Dedifferentiated amniotic fluid mesenchymal stem cell (primary cell): ENCODE results near the gene PIEZO1.
"Not testable (repeated sequence)": the region's sequence is repeated elsewhere in the genome, so short reads cannot be mapped to it uniquely, and the experiment has no call there.

Source experiments
- DNase-seq: peaks from one replicate; pipeline ENCODE4 v3.0.0-alpha.2; 2016; ENCODE audit errors: extremely low spot score

PIEZO1 gene

GRCh38 chr16:88805340-88805715 is 20.3 kb upstream of the PIEZO1 start:
- DNase-seq: no peak

DNA sequence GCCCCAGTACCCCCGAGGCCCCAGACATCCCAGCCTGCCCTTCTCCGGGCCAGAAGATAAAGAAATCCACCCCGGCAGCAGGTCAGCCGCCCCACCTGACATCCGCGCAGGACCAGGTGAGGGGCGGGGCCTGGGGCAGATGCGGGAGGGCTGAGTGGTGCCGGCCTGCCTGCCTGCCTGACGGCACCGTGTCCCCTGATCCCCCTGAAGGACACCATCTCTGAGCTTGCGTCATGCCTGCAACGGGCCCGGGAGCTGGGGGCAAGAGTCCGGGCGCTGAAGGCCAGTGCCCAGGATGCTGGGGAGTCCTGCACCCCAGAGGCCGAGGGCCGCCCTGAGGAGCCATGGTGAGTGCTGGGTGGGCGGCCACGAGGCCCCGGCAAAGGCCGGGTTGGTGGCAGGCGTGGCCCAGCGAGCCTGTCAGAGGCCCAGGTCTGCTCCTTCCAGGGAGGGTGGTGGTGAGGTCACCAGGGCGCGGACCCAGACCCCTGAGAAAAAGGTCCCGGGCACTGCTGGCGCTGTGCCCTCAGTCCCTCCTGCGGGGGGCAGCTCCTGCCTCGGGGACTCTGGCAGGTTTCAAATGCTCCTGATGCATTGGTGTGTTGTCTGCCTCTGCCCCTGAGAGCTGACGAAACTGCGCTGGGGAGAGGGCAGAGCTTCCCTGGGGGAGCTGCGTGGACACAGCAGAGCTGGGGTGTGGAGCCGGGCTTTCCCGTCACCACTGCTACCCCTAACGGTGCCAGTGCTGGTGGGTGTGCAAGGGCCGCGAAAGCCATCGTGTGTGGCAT is 19.7 kb upstream of the PIEZO1 start:
- DNase-seq: no peak

DNA sequence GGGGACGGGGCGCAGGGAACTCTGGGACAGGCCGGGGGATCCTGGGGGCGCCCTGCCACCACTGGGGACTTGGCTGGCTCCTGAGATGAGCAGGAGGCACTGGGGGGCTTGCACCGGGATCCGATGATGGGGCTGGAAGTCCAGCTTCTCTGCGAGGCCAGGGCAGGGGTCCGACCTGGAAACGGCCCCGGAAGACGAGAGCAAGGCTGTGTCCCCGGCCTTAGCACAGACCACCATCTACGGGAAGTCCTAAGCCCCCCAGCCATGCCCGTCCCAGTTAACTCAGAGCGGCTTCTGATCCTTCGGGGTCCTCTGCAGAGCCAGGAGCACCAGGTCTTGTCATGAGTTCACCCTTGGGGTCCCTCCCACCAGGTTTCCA is 19.1 kb upstream of the PIEZO1 start:
- no peak for DNase-seq

- DNase-seq: peak; percentile 22
These were observed 18.4 kb upstream of the PIEZO1 start, which contains the start of gene CDT1 for GRCh38 chr16:88803264-88803987. CDT1 (plus strand) TSS chr16:88803789; CDS start chr16:88803832, 43 bp downstream.

DNA sequence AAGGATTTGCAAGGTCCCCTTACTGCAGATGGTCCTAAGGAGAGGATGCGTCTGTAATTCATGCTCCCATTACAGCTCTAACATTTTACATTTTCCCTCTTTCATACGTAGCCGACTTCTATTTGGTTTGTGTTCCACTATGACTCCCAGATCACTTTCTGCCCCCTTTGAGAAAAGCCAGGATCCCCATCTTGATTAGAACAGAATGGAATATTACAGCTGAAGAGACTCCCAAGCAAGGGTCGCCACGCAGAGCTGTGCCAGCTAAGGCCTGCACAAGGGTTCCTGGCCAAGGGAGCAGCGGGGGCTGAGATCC is 15.2 kb upstream of the PIEZO1 start:
- no peak for DNase-seq

DNA sequence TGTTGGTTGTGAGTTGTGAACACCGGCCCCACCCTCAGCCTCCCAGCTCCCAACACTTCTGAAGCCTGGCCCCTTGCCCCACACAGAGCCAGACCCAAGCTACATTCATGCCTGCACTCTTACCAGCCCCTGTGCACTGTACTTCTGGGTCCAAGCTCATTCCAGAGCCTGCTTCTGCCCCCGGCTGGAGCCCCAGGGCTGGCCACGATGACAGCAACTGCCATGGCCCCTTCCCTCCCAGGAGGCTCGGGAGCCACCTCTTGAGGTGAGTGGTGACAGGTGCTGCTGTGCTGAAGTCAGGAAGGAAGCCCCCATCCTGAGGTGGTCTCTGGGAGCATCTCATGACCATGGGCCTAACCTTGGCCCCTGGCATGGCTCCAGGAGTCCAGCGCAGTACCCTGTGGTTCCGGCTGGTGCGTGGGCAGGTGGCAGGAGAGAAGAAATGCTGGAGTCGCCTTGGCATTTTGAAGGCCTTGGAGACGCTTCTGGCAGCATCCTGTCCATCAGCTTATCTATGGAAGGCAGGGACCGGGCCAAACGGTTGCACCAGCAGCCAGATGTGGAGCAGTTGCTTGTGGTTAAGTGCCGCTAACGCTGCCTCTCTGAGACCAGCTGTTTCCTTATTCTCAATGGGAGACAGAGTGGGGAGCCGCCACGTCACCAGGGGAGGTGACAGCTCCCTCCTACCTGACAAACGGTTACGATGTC is 14.7 kb upstream of the PIEZO1 start:
- no peak for DNase-seq

DNA sequence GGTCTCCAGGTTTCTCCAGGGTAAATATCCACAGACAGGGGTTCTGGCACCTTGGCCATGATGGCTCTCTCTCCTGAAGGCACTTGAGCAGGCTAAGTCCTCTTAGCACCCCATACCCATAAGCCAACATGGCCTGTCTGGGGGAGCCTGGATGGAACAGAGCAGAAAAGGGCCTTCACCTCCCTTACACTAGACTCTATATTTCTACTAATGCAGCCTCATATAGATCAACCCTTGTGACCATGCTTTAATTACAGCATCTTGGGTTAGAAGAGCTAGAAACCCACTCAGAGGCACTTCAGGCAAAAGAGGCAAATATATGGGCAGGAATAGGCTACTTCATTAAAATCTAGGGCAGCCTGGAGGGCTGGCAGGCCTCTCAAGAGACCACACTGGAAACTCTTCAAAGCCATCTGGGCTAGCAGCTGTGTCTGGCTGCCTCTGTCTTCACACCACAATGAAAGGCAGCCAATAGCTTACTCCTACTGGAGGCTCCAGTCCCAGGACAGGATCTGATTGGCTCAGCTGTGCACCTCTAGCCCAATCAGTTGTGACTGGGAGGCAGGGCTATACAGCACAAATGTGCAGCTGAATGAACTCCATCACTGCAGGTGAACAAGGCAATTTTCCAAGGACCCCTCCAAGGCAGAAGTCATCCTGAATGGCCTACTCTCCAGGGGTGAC is 13.9 kb upstream of the PIEZO1 start:
- no peak for DNase-seq

DNA sequence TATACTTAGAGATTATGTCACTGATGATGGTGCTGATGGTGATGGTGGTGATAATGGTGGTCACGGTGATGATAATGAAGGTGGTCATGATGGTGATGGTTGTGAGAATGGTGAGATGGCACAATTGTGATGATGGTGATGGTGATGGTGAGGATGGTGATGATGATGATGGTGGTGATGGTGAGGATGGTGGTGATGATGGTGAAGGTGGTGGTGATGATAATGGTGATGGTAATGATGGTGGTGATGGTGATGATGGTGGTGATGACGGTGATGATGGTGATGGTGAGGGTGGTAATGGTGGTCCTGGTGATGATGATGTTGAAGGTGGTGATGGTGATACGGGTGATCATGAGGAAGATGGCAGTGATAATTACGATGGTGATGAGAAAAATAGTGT is 13.1 kb upstream of the PIEZO1 start:
- no peak for DNase-seq

GRCh38 chr16:88796278-88796677 is 11.3 kb upstream of the PIEZO1 start:
- DNase-seq: no peak

DNA sequence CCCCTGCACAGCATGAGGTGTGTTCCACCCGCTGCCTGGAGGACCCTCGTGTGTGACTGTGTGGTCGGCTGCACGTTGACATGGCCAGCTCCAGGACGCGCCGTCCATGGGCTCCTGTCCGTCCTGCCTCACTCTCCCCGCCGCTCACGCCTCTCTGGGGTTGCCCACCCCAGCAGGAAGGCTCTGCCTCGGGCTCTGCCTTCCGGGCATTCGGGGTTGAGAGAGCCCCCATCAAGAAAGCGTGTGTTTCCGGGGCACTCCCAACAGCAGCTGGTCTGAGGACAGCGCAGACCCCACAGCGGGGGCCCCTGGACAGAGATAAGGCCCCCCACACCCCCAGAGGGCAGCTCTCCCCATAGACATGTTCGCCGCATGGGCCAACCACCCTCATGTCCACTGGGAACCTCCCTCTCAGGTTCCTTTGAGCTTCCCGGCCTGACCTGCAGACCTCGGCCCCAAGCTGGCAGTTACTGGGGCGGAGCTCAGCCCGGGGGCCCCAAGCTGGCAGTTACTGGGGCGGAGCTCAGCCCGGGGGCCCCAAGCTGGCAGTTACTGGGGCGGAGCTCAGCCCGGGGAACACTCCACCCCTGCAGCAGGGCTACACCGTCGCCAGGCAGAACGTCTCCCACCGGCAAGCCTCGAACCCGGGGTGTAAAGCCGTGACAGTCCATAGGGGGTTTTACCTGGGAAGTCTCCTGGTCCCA is 8.4 kb upstream of the PIEZO1 start:
- DNase-seq: no peak

DNA sequence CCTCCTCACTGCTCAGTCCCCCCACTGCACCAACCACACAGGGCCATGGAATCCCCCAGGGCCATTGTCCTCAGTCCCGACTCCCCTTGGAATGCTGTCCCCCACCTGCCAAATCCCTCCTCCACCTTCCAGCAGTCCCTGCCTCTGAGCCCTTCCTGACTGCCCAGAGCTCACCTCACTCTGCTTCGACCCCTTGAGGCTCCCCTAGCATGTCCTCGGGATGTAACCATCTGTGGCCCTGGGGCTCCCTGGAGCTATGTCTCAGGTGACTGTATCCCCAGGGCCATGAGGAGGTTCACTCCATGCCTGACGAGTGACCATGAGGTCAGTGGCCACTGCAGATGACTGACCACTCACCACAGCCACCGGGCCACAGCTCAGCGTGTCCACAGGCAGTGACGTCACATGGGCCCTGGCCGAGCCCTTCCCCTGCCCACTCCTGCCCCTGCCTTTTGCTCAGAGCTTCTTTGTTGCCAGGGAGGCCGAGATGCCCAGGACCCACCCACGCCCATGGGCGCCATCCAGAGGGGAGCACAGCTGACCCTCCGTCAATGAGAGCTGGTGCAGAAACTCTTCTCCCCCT is 7.7 kb upstream of the PIEZO1 start:
- no peak for DNase-seq

DNA sequence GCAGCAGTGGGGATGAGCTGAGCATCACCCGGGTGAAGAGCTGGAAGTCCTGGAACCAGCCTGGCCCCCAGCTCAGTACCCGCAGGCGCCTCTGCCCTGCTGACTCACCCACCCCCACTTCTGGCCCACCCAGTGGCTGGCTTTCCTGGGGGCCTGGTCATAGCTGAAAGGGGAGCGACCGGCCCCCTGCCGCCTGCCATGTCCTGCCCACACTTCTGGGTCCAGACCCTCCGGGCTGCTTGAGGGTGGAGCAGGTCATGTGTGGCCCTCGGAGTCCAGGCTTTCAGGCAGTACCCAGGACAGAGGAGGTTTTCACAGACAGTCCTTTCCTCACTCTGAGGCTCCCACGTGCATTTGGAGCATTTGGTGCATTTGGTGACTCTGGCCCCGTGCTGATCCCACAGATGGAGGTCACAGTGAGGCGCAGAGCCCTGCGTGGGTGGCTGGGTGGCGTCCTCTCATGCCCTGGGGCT is 7.1 kb upstream of the PIEZO1 start:
- no peak for DNase-seq

- DNase-seq: no peak
These were observed 5.5 kb upstream of the PIEZO1 start for GRCh38 chr16:88790312-88791211.

- no peak for DNase-seq
These were observed 4.6 kb upstream of the PIEZO1 start for GRCh38 chr16:88789594-88789993.

DNA sequence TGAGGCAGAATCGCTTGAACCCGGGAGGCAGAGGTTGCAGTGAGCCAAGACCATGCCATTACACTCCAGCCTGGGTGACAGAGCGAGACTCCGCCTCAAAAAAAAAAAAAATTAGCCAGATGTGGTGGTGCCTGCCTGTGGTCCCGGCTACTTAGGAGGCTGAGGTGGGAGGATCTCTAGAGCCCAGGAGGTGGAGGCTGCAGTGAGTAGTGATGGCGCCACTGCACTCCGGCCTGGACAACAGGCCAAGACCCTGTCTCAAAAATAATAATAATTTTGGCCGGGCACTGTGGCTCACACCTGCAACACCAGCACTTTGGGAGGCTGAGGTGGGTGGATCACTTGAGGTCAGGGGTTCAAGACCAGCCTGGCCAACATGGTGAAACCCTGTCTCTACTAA is 3.7 kb upstream of the PIEZO1 start:
- not testable (repeated sequence) for DNase-seq

DNA sequence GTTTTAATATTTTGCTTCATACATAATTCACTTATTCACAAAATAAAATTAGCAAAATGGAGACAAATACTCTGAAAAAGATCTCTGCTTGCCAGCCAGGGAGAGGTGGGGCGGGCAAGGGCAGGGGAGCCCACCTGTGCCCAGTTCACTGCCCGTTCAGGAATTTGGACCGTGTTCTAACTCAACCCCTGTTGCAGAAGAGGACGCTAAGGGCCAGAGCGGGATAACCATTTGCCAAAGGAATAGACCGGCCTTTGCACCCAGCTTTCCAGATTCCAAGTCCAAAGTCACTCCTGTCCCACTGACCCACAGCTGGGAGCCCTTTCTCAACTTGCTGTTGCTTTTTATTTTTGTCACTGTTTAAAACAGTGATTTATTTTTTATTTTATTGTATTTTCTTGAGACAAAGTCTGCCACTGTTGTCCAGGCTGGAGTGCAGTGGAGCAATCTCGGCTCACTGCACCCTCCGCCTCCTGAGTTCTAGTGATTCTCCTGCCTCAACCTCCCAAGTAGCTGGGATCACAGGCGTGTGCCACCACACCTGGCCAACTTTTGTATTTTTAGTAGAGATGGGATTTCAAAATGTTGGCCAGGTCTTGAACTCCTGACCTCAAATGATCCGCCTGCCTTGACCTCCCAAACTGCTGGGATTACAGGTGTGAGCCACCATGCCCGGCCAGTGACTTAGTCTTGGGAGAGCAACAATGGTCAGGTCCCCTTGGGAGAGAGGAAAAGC is 2.7 kb upstream of the PIEZO1 start:
- DNase-seq: no peak

DNA sequence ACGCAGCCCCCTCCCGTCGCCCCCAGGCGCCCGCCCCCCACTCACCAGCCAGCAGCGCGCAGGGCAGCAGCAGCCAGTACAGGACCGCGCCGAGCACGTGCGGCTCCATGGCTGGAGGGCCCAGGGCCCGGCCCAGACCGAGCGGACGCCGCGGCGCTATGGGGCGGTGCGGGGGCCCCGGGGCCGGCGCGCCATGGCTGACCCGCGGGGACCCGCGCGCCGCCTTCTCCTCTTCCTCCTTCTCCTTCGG is 239 bp downstream of the PIEZO1 start:
- no peak for DNase-seq

DNA sequence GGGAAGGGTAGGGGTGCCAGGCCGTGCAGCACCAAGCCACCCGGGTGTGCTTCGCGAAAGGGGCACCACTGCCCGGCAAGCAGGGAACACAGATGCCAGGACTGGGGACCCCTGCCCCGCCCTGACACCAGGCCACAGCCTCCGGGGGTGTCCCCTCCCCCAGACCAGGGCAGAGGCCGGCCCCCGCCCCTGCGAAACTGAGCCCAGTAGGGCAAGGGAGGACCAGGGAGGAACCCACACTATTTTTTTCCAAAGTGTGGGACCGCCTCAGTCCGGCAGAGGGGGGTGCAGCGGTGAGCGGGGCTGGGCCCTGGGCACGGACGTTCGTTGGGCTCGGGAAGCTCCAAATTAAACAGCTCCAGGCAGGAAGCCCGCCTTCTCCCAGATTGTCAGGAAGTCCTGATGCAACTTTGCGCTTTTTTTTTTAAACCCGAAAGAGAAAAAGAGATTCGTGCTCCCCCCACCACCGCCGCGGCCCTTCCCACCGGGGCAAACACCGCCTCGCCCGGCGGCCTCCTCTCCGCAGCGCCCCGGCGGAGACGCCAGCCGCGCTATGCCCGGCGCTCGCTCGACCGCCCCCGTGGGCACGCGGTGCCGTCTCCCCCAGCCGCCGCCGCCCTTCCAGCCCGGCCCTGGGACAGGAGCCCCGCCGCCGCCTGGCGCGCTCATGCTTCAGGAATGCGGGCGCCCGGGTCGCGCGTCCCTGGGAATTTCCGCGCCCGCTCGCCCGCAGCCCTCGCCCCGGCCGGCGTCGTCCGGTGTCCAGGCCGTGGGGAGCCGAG is 755 bp downstream of the PIEZO1 start:
- peak; percentile 75 for DNase-seq
